Measurements from ENCODE around the gene BLID. TPM values are rescaled to one million over a fixed set of nuclear protein-coding genes. Genes with fewer than 3 reads are reported as not detected.

The BLID gene
- total and polyA plus RNA-seq, 2 experiments from 2014 or later: 2.9 to 4.1 TPM

DNA sequence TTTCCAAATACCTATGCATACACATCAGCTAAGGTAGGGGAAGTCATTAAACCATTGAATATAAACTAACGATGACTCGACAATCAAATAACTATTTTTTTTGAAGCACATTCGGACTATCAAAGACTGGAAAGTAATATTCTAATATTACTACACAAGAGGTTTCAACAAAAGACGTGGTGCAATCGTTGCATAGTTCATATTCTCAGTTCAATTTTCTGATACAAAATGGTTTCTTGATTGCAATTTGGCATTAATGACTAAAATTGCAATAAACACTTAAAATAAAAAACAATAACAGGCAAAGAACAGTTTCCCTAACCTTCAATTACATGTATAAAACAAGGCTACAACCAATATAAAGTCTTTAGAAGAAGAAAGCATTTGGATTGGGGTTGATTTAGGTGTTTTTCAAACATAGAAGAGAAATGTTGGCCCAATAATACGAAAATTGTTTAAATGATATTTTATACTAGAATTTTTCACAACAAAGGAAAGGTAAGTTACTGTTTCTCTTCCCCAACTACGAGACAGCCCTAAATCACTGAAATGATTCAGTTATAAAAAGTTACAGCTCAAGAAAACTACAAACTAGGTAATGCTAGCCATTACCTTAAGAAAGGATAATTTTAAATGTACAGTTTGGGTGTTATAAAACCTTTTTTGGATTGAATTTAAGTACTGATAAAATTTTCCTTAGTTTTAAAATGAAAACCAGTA, 17.6 kb downstream of the BLID start:
- no peak for TF ChIP-seq EZH2 (IDR thresholded peaks at IDR 0.05; ENCODE audit: insufficient read depth, poor library complexity, severe bottlenecking)
- TF ChIP-seq EZH2phosphoT487 (IDR thresholded peaks at IDR 0.05; ENCODE audit: insufficient read depth, low read depth): no peak
- H3K27me3 ChIP-seq (replicated peaks; ENCODE audit: insufficient read depth): no peaks in the 10 kb centered on the region
- H3K9ac ChIP-seq: peak overlapping the region; percentile 93
- no peak overlapping the region for H2AFZ ChIP-seq
- peaks cover 97% of the 10 kb centered on the region for H3F3A ChIP-seq (ENCODE audit: insufficient read depth)
- WGBS, 2 experiments (ENCODE audit: low coverage in 1 of 2, low lambda C conversion rate in 2 of 2, missing lambda C conversion rate in 2 of 2): 1% methylated on average over 7 of the region's 7 CpGs
- H3K27ac ChIP-seq: peak overlapping the region; percentile 93
- in situ Hi-C loops (cut with MboI): loop anchor here (5.0 kb wide), 1 partner anchor 104 kb away; no protein-coding TSS in a partner anchor
- peaks cover 75% of the 10 kb centered on the region for H3K36me3 ChIP-seq (ENCODE audit: low read depth)
- peak overlapping the region; percentile 99 for H3K4me3 ChIP-seq
- no peaks in the 10 kb centered on the region for H3K9me3 ChIP-seq (ENCODE audit: low read depth)
- DNase-seq: no peak
- peaks cover 100% of the 10 kb centered on the region for H3K79me2 ChIP-seq (ENCODE audit: insufficient read depth)
- H4K20me1 ChIP-seq (ENCODE audit: insufficient read depth): peaks cover 10% of the 10 kb centered on the region; the same call in 1 of the 2 replicates
- peak overlapping the region; percentile 100 for H3K4me2 ChIP-seq (ENCODE audit: unreplicated experiment)
- H3K9me2 ChIP-seq (ENCODE audit: insufficient read depth): no peaks in the 10 kb centered on the region
- peaks cover 48% of the 10 kb centered on the region for H3K4me1 ChIP-seq (ENCODE audit: insufficient read depth)

DNA sequence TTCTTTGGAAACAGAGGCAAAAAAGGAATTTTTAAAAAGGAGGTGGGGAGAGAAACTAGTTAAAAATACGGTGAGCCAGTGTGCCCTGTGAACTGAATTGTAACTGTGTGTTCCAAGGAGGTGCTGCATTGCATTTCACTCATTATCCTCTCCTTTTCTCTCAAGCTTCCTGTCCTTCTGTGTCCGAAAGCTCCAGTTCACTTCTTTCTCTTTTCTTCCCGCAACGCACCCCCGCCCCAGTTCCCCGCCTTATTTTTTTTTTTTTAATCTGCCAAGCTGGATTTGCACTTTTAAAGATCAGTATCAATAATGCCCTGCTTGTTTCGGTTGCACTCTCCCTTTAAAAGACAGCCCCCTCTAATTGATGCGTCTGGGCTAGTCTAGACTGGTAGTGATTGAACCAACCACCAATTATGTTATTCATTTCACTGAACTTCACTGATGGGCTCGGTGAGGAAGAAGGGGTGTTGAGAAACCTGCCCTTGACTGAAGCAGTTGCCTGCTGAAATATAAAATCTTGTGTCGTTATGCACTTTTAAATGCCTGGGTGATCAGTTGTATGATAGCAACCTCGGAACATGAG, 18.5 kb downstream of the BLID start:
- peak overlapping the region; percentile 93 for H3K27ac ChIP-seq

GRCh38 chr11:122096272-122097112, 19.5 kb downstream of the BLID start:
- peak overlapping the region; percentile 93 for H3K9ac ChIP-seq
- in situ Hi-C loops (cut with MboI): loop anchor here (5.0 kb wide), 1 partner anchor 106 kb away; no protein-coding TSS in a partner anchor
- H3K4me1 ChIP-seq (ENCODE audit: insufficient read depth): peaks cover 50% of the 10 kb centered on the region
- H3F3A ChIP-seq (ENCODE audit: insufficient read depth): peaks cover 97% of the 10 kb centered on the region
- H3K27ac ChIP-seq: peak overlapping the region; percentile 93
- H3K27me3 ChIP-seq (replicated peaks; ENCODE audit: insufficient read depth): no peaks in the 10 kb centered on the region
- peaks cover 10% of the 10 kb centered on the region; the same call in 1 of the 2 replicates for H4K20me1 ChIP-seq (ENCODE audit: insufficient read depth)
- no peaks in the 10 kb centered on the region for H3K9me2 ChIP-seq (ENCODE audit: insufficient read depth)
- peaks cover 87% of the 10 kb centered on the region for H3K36me3 ChIP-seq (ENCODE audit: low read depth)
- H3K4me2 ChIP-seq (ENCODE audit: unreplicated experiment): peak overlapping the region; percentile 100
- peak overlapping the region; percentile 99 for H3K4me3 ChIP-seq
- DNase-seq: no peak
- H3K9me3 ChIP-seq (ENCODE audit: low read depth): no peaks in the 10 kb centered on the region
- WGBS, 2 experiments (ENCODE audit: low coverage in 1 of 2, low lambda C conversion rate in 2 of 2, missing lambda C conversion rate in 2 of 2): 52 to 54% methylated on average over 12 of the region's 12 CpGs
- no peak for TF ChIP-seq EZH2 (IDR thresholded peaks at IDR 0.05; ENCODE audit: insufficient read depth, poor library complexity, severe bottlenecking)
- no peak for TF ChIP-seq EZH2phosphoT487 (IDR thresholded peaks at IDR 0.05; ENCODE audit: insufficient read depth, low read depth)
- H3K79me2 ChIP-seq (ENCODE audit: insufficient read depth): peaks cover 100% of the 10 kb centered on the region
- no peak overlapping the region for H2AFZ ChIP-seq

More for the DNA sequence above, 18.5 kb downstream of the BLID start:
- Histone ChIP-seq H3K9me3 (ENCODE audit: low read depth) (no peaks in the 10 kb centered on the region), H3K27me3 (replicated peaks; ENCODE audit: insufficient read depth) (no peaks in the 10 kb centered on the region), H3K79me2 (ENCODE audit: insufficient read depth) (peaks cover 100% of the 10 kb centered on the region), H3K4me2 (ENCODE audit: unreplicated experiment) (peak overlapping the region; percentile 100), H4K20me1 (ENCODE audit: insufficient read depth) (peaks cover 10% of the 10 kb centered on the region; the same call in 1 of the 2 replicates), H3F3A (ENCODE audit: insufficient read depth) (peaks cover 97% of the 10 kb centered on the region), H3K4me3 (peak overlapping the region; percentile 99), H3K9me2 (ENCODE audit: insufficient read depth) (no peaks in the 10 kb centered on the region), H3K4me1 (ENCODE audit: insufficient read depth) (peaks cover 48% of the 10 kb centered on the region), H2AFZ (no peak overlapping the region), H3K9ac (peak overlapping the region; percentile 93), H3K36me3 (ENCODE audit: low read depth) (peaks cover 78% of the 10 kb centered on the region)
- 0 to 2% methylated on average over 11 of the region's 11 CpGs for WGBS, 2 experiments (ENCODE audit: low coverage in 1 of 2, low lambda C conversion rate in 2 of 2, missing lambda C conversion rate in 2 of 2)
- TF ChIP-seq EZH2phosphoT487 (IDR thresholded peaks at IDR 0.05; ENCODE audit: insufficient read depth, low read depth): peak; percentile 44; the same call in 1 of the 2 replicates
- no peak for TF ChIP-seq EZH2 (IDR thresholded peaks at IDR 0.05; ENCODE audit: insufficient read depth, poor library complexity, severe bottlenecking)
- peak; percentile 68 for DNase-seq
- in situ Hi-C loops (cut with MboI): loop anchor here (5.0 kb wide), 1 partner anchor 105 kb away; no protein-coding TSS in a partner anchor

Data from GM23248 (cell line).